HG02759 (cell line): ENCODE results near the gene ATN1.

Experiments used
- ATAC-seq: cut with Tn5 transposase; IDR thresholded peaks from one replicate; pipeline ENCODE4 v1.9.1; 2021; ENCODE audit warnings: mild to moderate bottlenecking, moderate library complexity; ENCODE audit not compliant: unreplicated experiment

Gene ATN1

GRCh38 chr12:6957151-6957701 lies 29.5 kb downstream of the ATN1 start:
- ATAC-seq: no peak

GRCh38 chr12:6957741-6958608 lies 30.2 kb downstream of the ATN1 start:
- ATAC-seq: no peak

- no peak for ATAC-seq
These were observed 30.9 kb downstream of the ATN1 start for GRCh38 chr12:6958609-6959057.

- ATAC-seq: peak; percentile 58
These were observed 31.5 kb downstream of the ATN1 start for GRCh38 chr12:6959058-6959804.

- ATAC-seq: no peak
These were observed 32.2 kb downstream of the ATN1 start for GRCh38 chr12:6959805-6960592.

- ATAC-seq: no peak
These were observed 33.0 kb downstream of the ATN1 start for GRCh38 chr12:6960593-6961277.

GRCh38 chr12:6961278-6961694 lies 33.5 kb downstream of the ATN1 start:
- no peak for ATAC-seq

GRCh38 chr12:6961695-6962284 lies 34.0 kb downstream of the ATN1 start:
- no peak for ATAC-seq

GRCh38 chr12:6962285-6963015 lies 34.7 kb downstream of the ATN1 start:
- no peak for ATAC-seq

GRCh38 chr12:6963016-6963731 lies 35.4 kb downstream of the ATN1 start:
- no peak for ATAC-seq

- ATAC-seq: no peak
These were observed 36.1 kb downstream of the ATN1 start for GRCh38 chr12:6963791-6964413.

- no peak for ATAC-seq
These were observed 36.9 kb downstream of the ATN1 start for GRCh38 chr12:6964605-6965025.

GRCh38 chr12:6965026-6965661 lies 37.4 kb downstream of the ATN1 start:
- peak; percentile 52 for ATAC-seq

GRCh38 chr12:6965714-6966113 lies 38.0 kb downstream of the ATN1 start:
- no peak for ATAC-seq

GRCh38 chr12:6966351-6966750 lies 38.6 kb downstream of the ATN1 start:
- ATAC-seq: no peak

- ATAC-seq: no peak
These were observed 39.9 kb downstream of the ATN1 start for GRCh38 chr12:6967651-6968100.

- ATAC-seq: no peak
These were observed 40.7 kb downstream of the ATN1 start for GRCh38 chr12:6968426-6968825.
